Right lobe of liver (tissue), 6 donors: ENCODE results near the gene AHNAK. TPM values are rescaled to one million over a fixed set of nuclear protein-coding genes. Genes with fewer than 3 reads are reported as not detected.

Experiments used
- ATAC-seq, 4 donors: fragments of 200-7000 bp; cut with Tn5 transposase; one replicate each; pipeline ENCODE4 v1.9.1; 2020; ENCODE audit warnings: mild to moderate bottlenecking in 4 of 4, moderate library complexity in 4 of 4
- DNase-seq, 3 donors: peaks; one replicate each; pipeline ENCODE4 v3.0.0-alpha.2; 2020
- H3K27ac ChIP-seq, 3 donors: fragments of 200-600 bp; one replicate each; pipeline ENCODE4 v1.8.0; 2022
- H3K27me3 ChIP-seq, 2 donors: fragments of 200-600 bp; one replicate each; pipeline ENCODE4 v1.8.0; 2022
- H3K36me3 ChIP-seq, 4 donors: fragments of 200-600 bp; sonication (generic) in 1 of 4; one replicate each; pipeline versions ENCODE4 v1.5.1 to v1.8.0; 2017 to 2022; ENCODE audit warnings: control low read depth in 1 of 4
- H3K4me1 ChIP-seq, 4 donors: fragments of 200-600 bp; sonication (generic) in 1 of 4; one replicate each; pipeline versions ENCODE4 v1.5.1 to v1.8.0; 2017 to 2022; ENCODE audit warnings: control low read depth in 1 of 4
- H3K4me3 ChIP-seq, 3 donors: fragments of 200-600 bp; one replicate each; pipeline ENCODE4 v1.8.0; 2022
- H3K9me3 ChIP-seq, 4 donors: fragments of 200-600 bp; sonication (generic) in 1 of 4; one replicate each; pipeline versions ENCODE4 v1.5.1 to v1.8.0; 2017 to 2022; ENCODE audit warnings: control low read depth in 1 of 4
- POLR2A ChIP-seq: fragments of 450-650 bp; IDR thresholded peaks from one replicate; pipeline ENCODE4 v1.6.1; 2017; ENCODE audit warnings: antibody characterized with exemption, mild to moderate bottlenecking
- WGBS: methylation state at CpG from one replicate; pipeline ENCODE4 v1.1.6; 2018; ENCODE audit warnings: low coverage, low lambda C conversion rate; ENCODE audit not compliant: insufficient coverage; ENCODE audit errors: missing lambda C conversion rate; 5-methylcytosine and 5-hydroxymethylcytosine counted together
- intact Hi-C, 2 donors: fragments of 100-400 bp; cut with DNase I; formaldehyde crosslinking; loops; one replicate each; pipeline versions ENCODE4 v1.11.2 to v1.14.1; 2022
- total RNA-seq, 6 experiments: library from RNA; depleted of rRNA in 2 of 6; stranded (reverse); fragments of >200 nt in 2 of 6; fragmentation: NEBNext Ultra II Directional in 3 of 6; extraction: Animal tissue kit (Norgen Biotek cat#: 25700) in 3 of 6; gene quantifications; one replicate each; pipeline versions ENCODE4 v1.1.0 to v1.2.4, GENCODE V29; 2016 to 2023
- TF ChIP-seq, protein P1 (sequence below), 4 donors: fragments of 200-600 bp in 3 of 4; fragments of 450-650 bp in 1 of 4; IDR thresholded peaks; one replicate each; pipeline versions ENCODE4 v1.5.1 to v1.8.0; 2016 to 2022; ENCODE audit warnings: antibody characterized with exemption in 4 of 4, mild to moderate bottlenecking in 2 of 4
- donor health status: DM: no; HTN: yes; CAD: no.
- donor health status: DM: no; HTN: no; CAD: no.
- donor health status: DM: no; HTN: no; CAD: no.
- donor health status: DM: no; HTN: yes; CAD: no.
- donor health status: DM: no; HTN: yes; CAD: no.

Gene AHNAK
- total RNA-seq, 6 experiments from 2014 or later = 91.0 to 180 (median 113) TPM

DNA sequence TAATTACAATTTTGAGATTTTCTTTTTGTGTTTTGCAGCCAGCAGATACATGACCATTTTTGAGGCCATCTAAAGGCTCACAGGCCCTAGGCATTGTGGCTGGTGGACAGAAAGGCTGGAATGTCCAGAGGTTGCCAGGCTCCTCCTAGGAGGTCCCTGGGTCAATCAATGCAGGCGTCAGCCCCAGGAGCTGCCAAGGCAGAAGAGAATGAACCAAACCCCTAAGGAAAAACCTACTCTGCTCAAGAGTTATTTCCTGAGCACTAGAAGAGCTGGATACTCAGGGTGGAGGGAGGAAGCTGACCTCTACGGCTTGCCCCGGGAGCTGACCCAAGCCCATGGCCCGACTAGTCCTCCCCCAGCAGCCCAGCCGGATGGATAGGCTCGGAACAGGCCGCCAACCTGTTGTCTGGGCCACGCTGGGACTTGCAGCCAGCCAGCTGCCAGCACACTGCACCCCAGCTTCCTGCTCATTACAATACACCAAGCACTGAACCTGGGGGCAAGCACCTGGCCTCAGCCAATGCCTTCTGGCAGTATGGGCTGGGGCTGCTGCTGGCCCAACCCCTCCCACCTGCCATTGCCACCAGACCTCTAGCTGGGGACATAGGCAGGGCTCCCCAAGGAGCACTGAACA, 133.4 kb downstream of the AHNAK start:
- peak in 2 of 4 donors; percentile 16 to 20 for ATAC-seq

GRCh38 chr11:62411524-62411923, 135.1 kb downstream of the AHNAK start:
- no peak overlapping the region for H3K27ac ChIP-seq
- ATAC-seq (no peak), DNase-seq (no peak)
- intact Hi-C loops = no loop called here
- no peaks in the 10 kb centered on the region for H3K36me3 ChIP-seq
- no peak overlapping the region for H3K4me3 ChIP-seq
- no peaks in the 10 kb centered on the region for H3K4me1 ChIP-seq
- no peak for TF ChIP-seq POLR2A
- TF ChIP-seq, protein P1, sequence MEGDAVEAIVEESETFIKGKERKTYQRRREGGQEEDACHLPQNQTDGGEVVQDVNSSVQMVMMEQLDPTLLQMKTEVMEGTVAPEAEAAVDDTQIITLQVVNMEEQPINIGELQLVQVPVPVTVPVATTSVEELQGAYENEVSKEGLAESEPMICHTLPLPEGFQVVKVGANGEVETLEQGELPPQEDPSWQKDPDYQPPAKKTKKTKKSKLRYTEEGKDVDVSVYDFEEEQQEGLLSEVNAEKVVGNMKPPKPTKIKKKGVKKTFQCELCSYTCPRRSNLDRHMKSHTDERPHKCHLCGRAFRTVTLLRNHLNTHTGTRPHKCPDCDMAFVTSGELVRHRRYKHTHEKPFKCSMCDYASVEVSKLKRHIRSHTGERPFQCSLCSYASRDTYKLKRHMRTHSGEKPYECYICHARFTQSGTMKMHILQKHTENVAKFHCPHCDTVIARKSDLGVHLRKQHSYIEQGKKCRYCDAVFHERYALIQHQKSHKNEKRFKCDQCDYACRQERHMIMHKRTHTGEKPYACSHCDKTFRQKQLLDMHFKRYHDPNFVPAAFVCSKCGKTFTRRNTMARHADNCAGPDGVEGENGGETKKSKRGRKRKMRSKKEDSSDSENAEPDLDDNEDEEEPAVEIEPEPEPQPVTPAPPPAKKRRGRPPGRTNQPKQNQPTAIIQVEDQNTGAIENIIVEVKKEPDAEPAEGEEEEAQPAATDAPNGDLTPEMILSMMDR (IDR thresholded peaks at IDR 0.05) = no peak
- no peaks in the 10 kb centered on the region for H3K9me3 ChIP-seq
- no peaks in the 10 kb centered on the region for H3K27me3 ChIP-seq
- WGBS = 66% methylated on average over 3 of the region's 5 CpGs

More for the DNA sequence above, 133.4 kb downstream of the AHNAK start:
- intact Hi-C loops = no loop called here
- WGBS = 62% methylated on average over 2 of the region's 8 CpGs
- H3K9me3 ChIP-seq = no peaks in the 10 kb centered on the region
- no peak overlapping the region for H3K4me3 ChIP-seq
- H3K36me3 ChIP-seq = no peaks in the 10 kb centered on the region
- no peaks in the 10 kb centered on the region for H3K27me3 ChIP-seq
- no peaks in the 10 kb centered on the region for H3K4me1 ChIP-seq
- no peak overlapping the region for H3K27ac ChIP-seq
- DNase-seq = no peak
- TF ChIP-seq POLR2A = no peak
- TF ChIP-seq, protein P1 (IDR thresholded peaks at IDR 0.05) = no peak

DNA sequence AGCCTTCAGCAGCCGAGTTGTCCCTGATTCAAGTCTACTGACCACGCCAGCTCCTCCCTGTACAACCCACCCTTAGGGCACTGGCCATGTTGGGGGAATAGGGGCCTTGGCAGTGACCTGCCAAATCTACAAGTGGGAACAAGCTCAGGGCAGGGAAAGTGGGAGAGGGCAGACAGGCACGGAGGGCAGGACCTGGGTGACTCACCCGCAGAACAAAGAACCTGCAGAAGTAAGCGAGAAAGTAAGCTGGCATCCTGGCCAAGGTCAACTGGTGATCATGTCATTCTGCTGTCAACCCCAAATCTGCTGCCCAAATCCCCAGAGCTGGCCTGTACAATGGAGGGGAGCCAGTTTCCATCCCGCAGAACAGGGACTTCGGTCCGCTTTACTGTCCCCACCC, 135.6 kb downstream of the AHNAK start:
- 75% methylated on average over 5 of the region's 8 CpGs for WGBS
- Histone ChIP-seq H3K36me3 (no peaks in the 10 kb centered on the region), H3K9me3 (no peaks in the 10 kb centered on the region), H3K4me1 (no peaks in the 10 kb centered on the region), H3K27ac (no peak overlapping the region), H3K27me3 (no peaks in the 10 kb centered on the region), H3K4me3 (no peak overlapping the region)
- ATAC-seq (no peak), DNase-seq (no peak)
- intact Hi-C loops = no loop called here
- TF ChIP-seq, protein P1 (IDR thresholded peaks at IDR 0.05) = no peak
- no peak for TF ChIP-seq POLR2A

- H3K4me3 ChIP-seq = no peak overlapping the region
- no CpG with 5 or more reads among the region's 8 CpGs for WGBS
- intact Hi-C loops = no loop called here
Observed at GRCh38 chr11:62409831-62410230, 136.8 kb downstream of the AHNAK start.

More at GRCh38 chr11:62409831-62410230, 136.8 kb downstream of the AHNAK start:
- no peak for TF ChIP-seq POLR2A
- TF ChIP-seq, protein P1 (IDR thresholded peaks at IDR 0.05) = no peak
- Histone ChIP-seq H3K9me3 (no peaks in the 10 kb centered on the region), H3K4me1 (no peaks in the 10 kb centered on the region), H3K36me3 (no peaks in the 10 kb centered on the region), H3K27ac (no peak overlapping the region), H3K27me3 (no peaks in the 10 kb centered on the region)
- DNase-seq = no peak
- no peak for ATAC-seq
